Measurements from ENCODE around the gene ACRBP. TPM values are rescaled to one million over a fixed set of nuclear protein-coding genes. Genes with fewer than 3 reads are reported as not detected.

The ACRBP gene
- polyA plus RNA-seq (ENCODE audit: insufficient read length) = 6.0 TPM
- long read RNA-seq, donor 1, partial matches to known transcripts = 0 of 1 reads
- long read RNA-seq, donor 1, other reads (novel, unspliced or antisense) = 0 of 1 reads
- long read RNA-seq, donor 2, partial matches to known transcripts = 0 of 2 reads
- long read RNA-seq, donor 2, other reads (novel, unspliced or antisense) = 0 of 2 reads
- long read RNA-seq, donor 3, partial matches to known transcripts = 0 of 1 reads
- long read RNA-seq, donor 3, other reads (novel, unspliced or antisense) = 0 of 1 reads
- long read RNA-seq, donor 4 = 0 reads
- long read RNA-seq, donor 5 = 0 reads
- long read RNA-seq, donor 6, partial matches to known transcripts = 0 of 1 reads
- long read RNA-seq, donor 6, other reads (novel, unspliced or antisense) = 0 of 1 reads
- long read RNA-seq, donor 7, partial matches to known transcripts = 0 of 2 reads
- long read RNA-seq, donor 7, other reads (novel, unspliced or antisense) = 0 of 2 reads
- long read RNA-seq, donor 8 = 0 reads

- DNase-seq = peak; percentile 65
These were observed at the start of gene ACRBP for GRCh38 chr12:6647083-6647604. Gene ACRBP (minus strand): TSS chr12:6647432. CDS start chr12:6647366, 66 bp downstream.

GRCh38 chr12:6695313-6696045 is 48.2 kb upstream of the ACRBP start:
- DNase-seq = no peak

GRCh38 chr12:6694701-6695100 is 47.5 kb upstream of the ACRBP start:
- no peak for DNase-seq

- DNase-seq = no peak
These were observed 46.7 kb upstream of the ACRBP start for GRCh38 chr12:6693832-6694355.

- no peak for DNase-seq
These were observed 45.7 kb upstream of the ACRBP start for GRCh38 chr12:6692888-6693287.

- no peak for DNase-seq
These were observed 44.2 kb upstream of the ACRBP start for GRCh38 chr12:6691473-6691872.

GRCh38 chr12:6688999-6689882 is 42.0 kb upstream of the ACRBP start, which contains the start of gene ZNF384:
Gene ZNF384 (minus strand): TSS chr12:6689375. CDS start chr12:6679520, 9,855 bp downstream.
- DNase-seq = peak; percentile 99

GRCh38 chr12:6688543-6688998 is 41.3 kb upstream of the ACRBP start:
- DNase-seq = peak; percentile 20

- DNase-seq = no peak
These were observed 38.6 kb upstream of the ACRBP start for GRCh38 chr12:6685814-6686213.

GRCh38 chr12:6684609-6685008 is 37.4 kb upstream of the ACRBP start:
- no peak for DNase-seq

- DNase-seq = no peak
These were observed 29.7 kb upstream of the ACRBP start for GRCh38 chr12:6676962-6677361.

GRCh38 chr12:6672143-6672542 is 24.9 kb upstream of the ACRBP start:
- DNase-seq = no peak

GRCh38 chr12:6667559-6668210 is 20.5 kb upstream of the ACRBP start:
- DNase-seq = no peak

- no peak for DNase-seq
These were observed 19.0 kb upstream of the ACRBP start for GRCh38 chr12:6666211-6666610.

- DNase-seq = no peak
These were observed 17.7 kb upstream of the ACRBP start for GRCh38 chr12:6664902-6665301.

GRCh38 chr12:6662906-6663742 is 15.9 kb upstream of the ACRBP start, which contains the start of gene ING4:
Gene ING4 (minus strand): TSS chr12:6663119. CDS start chr12:6663101, 18 bp downstream.
- DNase-seq = peak; percentile 100

GRCh38 chr12:6662602-6662905 is 15.3 kb upstream of the ACRBP start:
- DNase-seq = no peak

GRCh38 chr12:6653987-6654386 is 6.8 kb upstream of the ACRBP start:
- no peak for DNase-seq

GRCh38 chr12:6653342-6653741 is 6.1 kb upstream of the ACRBP start:
- no peak for DNase-seq

GRCh38 chr12:6652391-6652790 is 5.2 kb upstream of the ACRBP start:
- no peak for DNase-seq
